Skin of body (tissue), 2 donors: ENCODE results near the gene S100PBP. TPM values are rescaled to one million over a fixed set of nuclear protein-coding genes. Genes with fewer than 3 reads are reported as not detected.

Source experiments
- DNase-seq: peaks from one replicate; lab custom pipeline; 2025; lab: John Stamatoyannopoulos, UW
- total RNA-seq: library from RNA; depleted of rRNA; stranded (reverse); fragments of >200 nt; gene quantifications from one replicate; pipeline ENCODE4 v1.2.3, GENCODE V29; 2014

Gene S100PBP
- total RNA-seq, 1 donor from 2014 or later = 29.7 TPM

- DNase-seq = no peak
Observed at GRCh38 chr1:32869923-32870614, 52.6 kb downstream of the S100PBP start.

- no peak for DNase-seq
Observed at GRCh38 chr1:32870615-32871363, 53.3 kb downstream of the S100PBP start, which contains the start of gene FNDC5. FNDC5 (minus strand) TSS chr1:32870912.

GRCh38 chr1:32871364-32872191 is 54.1 kb downstream of the S100PBP start:
- peak; percentile 58 for DNase-seq

DNA sequence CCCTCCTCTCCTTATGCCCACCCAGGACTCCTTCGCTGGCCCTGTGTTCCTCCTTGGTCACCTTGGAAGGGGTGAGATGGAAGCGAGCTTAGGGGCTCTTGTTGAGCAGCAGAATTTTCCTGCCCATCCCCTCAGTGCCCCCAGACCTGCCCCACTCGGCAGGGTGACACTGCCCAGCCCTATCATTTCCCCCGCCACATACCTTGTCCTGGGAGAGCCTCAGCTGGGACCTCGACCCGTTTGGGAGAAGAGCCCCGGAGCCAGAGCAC is 54.7 kb downstream of the S100PBP start:
- DNase-seq = no peak

DNA sequence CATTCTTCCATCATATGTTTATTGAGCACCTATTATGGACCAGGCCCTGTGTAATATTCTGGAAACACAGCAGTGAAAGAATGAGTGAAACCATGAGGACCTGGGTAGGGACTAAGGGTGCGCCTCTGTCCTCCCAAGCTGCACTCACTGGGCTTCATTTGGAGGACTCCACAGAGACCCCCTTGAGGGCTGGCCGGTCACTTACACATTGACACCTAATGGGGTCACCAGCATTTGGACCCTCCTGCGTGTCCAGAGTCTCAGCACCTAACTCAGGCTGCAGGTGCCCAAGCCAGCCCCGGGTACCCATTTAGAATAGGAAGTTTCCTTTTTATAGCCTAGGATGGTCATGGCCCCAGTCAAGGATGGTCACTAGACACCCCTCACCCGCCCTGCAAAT is 56.0 kb downstream of the S100PBP start:
- DNase-seq = no peak

DNA sequence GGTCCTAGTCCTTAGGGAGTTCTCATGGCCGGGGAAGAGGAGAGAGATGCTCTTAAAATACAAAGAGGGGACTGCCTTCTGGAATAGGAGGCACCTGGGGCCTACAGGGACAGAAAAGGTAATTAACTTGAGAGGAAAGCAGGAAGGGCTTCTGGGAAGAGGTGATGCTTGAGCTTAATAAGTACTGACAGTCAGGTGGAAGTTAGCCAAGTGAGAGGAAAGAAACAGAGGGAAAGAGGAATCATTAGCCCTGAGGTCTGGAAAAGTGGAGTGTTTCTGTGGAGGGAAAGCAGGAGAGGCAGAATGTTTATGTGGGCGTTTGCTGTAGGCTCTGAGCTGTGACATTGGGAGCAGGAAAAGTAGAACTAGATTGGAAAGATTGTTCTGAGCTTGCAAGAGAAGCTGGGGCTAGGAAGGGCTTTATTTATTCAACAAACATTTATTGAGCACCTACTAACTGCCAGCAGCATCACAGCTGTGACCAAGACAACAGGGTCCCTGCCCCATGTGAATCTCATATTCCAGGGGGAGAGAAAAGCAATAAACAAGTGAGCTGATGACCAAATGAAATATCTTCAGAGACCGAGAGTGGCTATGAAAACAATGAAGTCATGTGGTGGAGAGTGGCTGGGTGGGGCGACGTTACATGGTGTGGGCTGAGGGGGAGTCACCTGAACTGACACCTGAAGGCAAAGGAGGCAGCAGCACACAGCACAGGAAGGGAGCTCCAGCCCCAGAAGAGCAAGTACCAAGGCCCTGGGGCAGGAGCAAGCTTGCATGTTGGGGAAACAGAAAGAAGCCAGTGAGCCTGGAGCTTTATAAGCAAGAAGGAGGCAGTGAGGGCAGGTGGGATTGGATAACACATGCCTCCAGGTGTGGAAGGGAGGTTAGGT is 57.7 kb downstream of the S100PBP start:
- no peak for DNase-seq

GRCh38 chr1:32876341-32877210 is 59.1 kb downstream of the S100PBP start:
- no peak for DNase-seq

DNA sequence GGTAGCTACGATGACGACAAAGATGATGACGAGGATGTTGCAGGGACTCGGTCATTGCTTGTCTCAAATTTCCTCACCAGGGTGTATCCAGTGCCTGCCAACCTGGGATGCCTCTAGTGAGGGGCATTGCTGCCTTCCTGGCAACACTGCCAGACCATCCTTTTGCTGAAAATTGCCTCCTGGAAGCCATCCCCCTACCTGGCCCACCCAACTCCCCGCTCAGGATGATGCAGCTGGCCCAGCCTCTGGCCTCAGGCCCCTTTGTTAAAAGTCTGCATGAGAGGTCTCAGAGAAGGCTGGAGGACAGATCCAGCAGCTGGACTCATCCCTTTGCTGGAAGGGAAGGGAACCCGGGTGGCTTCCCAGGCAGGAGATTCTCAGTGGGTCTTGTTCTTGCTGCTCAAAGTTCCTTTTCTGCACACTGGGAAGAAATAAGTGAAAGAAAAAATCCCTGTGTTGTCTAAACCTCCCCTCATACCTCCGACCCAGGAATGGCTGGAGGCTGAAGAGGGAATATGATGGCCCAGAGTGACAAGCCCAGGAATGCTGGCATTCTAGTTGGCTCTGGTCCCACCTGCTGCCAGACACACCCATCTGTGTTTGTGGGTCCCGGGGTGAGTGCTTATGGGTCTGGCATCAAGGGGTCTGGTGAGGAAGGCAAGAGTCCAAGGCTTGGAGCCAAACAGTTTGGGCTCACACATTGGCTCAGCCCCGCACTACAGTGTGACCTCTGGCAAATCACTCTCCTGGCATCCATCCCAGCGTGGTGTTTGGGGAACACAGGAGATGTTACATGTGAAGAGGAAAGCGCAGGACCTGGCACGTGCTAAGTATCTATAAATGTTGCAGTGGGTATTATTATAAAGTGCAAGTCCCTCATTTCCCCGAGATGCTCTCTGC is 60.0 kb downstream of the S100PBP start:
- no peak for DNase-seq

DNA sequence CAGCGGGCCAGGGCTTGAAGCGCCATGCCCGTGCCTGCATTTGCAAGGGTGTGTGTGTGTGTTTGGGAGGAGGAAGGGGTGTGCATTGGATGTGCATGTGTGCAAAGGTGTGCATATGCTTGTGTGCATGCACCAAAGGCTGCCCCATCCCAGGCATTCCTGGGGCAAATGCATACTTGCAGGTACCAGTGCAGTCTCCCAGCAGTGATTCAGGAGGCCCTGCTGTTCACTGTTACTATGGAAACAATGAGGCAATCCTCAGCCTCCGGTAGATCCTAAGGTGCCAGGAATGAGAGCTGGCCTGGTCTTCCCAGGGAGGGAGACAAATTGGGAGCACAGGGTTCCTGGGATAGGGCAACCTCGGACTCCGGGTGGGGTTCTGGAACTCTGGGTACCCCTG is 60.7 kb downstream of the S100PBP start:
- DNase-seq = no peak

GRCh38 chr1:32878637-32879041 is 61.2 kb downstream of the S100PBP start:
- no peak for DNase-seq

DNA sequence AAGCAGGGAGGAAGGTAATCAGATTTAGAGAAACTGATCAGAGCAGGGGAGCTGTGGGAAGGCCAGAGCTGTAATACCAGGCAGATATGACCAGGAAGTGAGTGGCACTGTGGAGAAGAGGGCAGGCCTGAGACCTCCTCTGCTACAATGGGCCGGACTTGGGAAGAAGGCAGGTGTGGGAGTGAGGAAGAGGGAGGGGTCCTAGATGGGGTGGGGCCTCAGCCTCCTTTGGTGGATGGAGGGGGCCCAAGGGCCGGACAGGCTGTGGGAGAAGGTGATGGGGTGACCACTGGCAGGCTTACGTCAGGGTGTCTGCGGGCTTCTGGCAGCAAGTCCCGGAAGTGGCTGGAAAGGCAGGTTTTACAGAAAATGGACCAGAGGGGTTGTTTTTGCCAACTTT is 63.8 kb downstream of the S100PBP start:
- no peak for DNase-seq

- DNase-seq = no peak
Observed at GRCh38 chr1:32881871-32882850, 64.7 kb downstream of the S100PBP start.

GRCh38 chr1:32883338-32884031 is 66.0 kb downstream of the S100PBP start:
- no peak for DNase-seq

DNA sequence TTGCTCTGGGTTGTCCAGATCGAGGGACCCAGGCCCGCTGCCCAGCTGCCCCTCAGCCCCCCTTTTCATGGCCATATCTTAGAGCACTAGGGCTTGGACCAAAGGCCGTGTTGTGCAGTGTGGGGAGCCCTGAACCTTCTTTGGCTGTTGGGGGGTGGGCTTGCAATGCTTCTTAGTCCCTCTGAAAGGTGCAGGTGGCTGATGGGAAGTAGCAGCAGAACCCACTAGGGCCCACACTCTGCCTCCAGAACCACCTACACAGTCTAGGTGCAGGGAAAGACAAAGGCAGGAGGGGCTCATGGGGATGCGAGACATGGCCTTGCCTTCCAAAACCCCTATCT is 66.5 kb downstream of the S100PBP start:
- DNase-seq = no peak

DNA sequence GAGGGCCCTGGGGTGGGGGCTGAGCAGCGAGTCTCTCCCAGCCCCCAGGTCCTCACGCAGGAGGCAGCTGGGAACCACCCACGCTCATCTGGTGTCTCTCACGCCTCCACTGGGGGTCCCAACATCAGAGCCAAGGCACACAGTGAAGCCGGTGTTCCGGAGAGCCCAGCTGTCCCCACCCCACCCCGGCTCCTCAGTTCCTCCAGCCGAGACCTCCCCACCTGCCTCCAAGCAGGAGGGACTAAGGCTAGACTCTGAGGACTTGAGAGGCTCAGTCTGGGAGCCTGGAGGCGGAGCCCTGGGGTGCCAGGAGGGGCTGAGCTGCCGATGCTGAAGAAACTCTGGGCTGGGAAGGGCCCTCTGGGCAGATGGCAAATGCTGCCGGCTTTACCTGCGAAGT is 67.3 kb downstream of the S100PBP start:
- no peak for DNase-seq

- DNase-seq = no peak
Observed at GRCh38 chr1:32885676-32886003, 68.2 kb downstream of the S100PBP start.

- no peak for DNase-seq
Observed at GRCh38 chr1:32886004-32886827, 68.8 kb downstream of the S100PBP start, which contains the start of gene HPCA. HPCA (plus strand) TSS chr1:32886491; CDS start chr1:32888899, 2,408 bp downstream.
